Parathyroid adenoma (tissue), 2 donors: ENCODE data around the gene MAP2K5.

ENCODE experiments used
- H2AFZ ChIP-seq: fragments of 300-600 bp; sonication (generic); one replicate; pipeline ENCODE4 v1.7.0; 2017; ENCODE audit warnings: antibody characterized with exemption, mild to moderate bottlenecking
- H3K27ac ChIP-seq: fragments of 300-600 bp; sonication (generic); one replicate; pipeline ENCODE4 v1.7.0; 2017
- H3K27me3 ChIP-seq: fragments of 300-600 bp; sonication (generic); one replicate; pipeline ENCODE4 v1.7.0; 2017; ENCODE audit warnings: low read length; ENCODE audit not compliant: control insufficient read depth, insufficient read depth
- H3K36me3 ChIP-seq: fragments of 300-600 bp; sonication (generic); one replicate; pipeline ENCODE4 v1.7.0; 2017; ENCODE audit warnings: low read length; ENCODE audit not compliant: control insufficient read depth, insufficient read depth
- H3K4me1 ChIP-seq: fragments of 300-600 bp; sonication (generic); one replicate; pipeline ENCODE4 v1.7.0; 2017; ENCODE audit warnings: control low read depth
- H3K4me2 ChIP-seq: fragments of 300-600 bp; sonication (generic); one replicate; pipeline ENCODE4 v1.7.0; 2017; ENCODE audit warnings: low read length
- H3K4me3 ChIP-seq: fragments of 300-600 bp; sonication (generic); one replicate; pipeline ENCODE4 v1.7.0; 2017; ENCODE audit warnings: low read depth, low read length
- H3K79me2 ChIP-seq: fragments of 300-600 bp; sonication (generic); one replicate; pipeline ENCODE4 v1.7.0; 2017; ENCODE audit warnings: control low read depth
- H3K9ac ChIP-seq: fragments of 300-600 bp; sonication (generic); one replicate; pipeline ENCODE4 v1.7.0; 2017; ENCODE audit warnings: mild to moderate bottlenecking
- H3K9me3 ChIP-seq: fragments of 300-600 bp; sonication (generic); one replicate; pipeline ENCODE4 v1.7.0; 2017; ENCODE audit warnings: low read length; ENCODE audit not compliant: control insufficient read depth
- CTCF ChIP-seq: fragments of 300-600 bp; sonication (generic); IDR thresholded peaks from one replicate; pipeline ENCODE4 v1.7.0; 2017; ENCODE audit warnings: antibody characterized with exemption, mild to moderate bottlenecking
- donor health status: primary hyperparathyroidism.

MAP2K5 gene

GRCh38 chr15:67504056-67504455, 38.4 kb upstream of the MAP2K5 start:
- Histone ChIP-seq H3K9ac (no peak overlapping the region), H3K4me1 (no peaks in the 10 kb centered on the region), H3K9me3 (no peaks in the 10 kb centered on the region), H3K4me3 (no peak overlapping the region), H2AFZ (no peak overlapping the region), H3K36me3 (no peaks in the 10 kb centered on the region), H3K27me3 (no peaks in the 10 kb centered on the region), H3K4me2 (no peak overlapping the region), H3K27ac (no peak overlapping the region), H3K79me2 (no peaks in the 10 kb centered on the region)
- no peak for TF ChIP-seq CTCF

- no peaks in the 10 kb centered on the region for H3K36me3 ChIP-seq
- no peak overlapping the region for H3K9ac ChIP-seq
Measured at GRCh38 chr15:67504796-67505195, 37.7 kb upstream of the MAP2K5 start.

DNA sequence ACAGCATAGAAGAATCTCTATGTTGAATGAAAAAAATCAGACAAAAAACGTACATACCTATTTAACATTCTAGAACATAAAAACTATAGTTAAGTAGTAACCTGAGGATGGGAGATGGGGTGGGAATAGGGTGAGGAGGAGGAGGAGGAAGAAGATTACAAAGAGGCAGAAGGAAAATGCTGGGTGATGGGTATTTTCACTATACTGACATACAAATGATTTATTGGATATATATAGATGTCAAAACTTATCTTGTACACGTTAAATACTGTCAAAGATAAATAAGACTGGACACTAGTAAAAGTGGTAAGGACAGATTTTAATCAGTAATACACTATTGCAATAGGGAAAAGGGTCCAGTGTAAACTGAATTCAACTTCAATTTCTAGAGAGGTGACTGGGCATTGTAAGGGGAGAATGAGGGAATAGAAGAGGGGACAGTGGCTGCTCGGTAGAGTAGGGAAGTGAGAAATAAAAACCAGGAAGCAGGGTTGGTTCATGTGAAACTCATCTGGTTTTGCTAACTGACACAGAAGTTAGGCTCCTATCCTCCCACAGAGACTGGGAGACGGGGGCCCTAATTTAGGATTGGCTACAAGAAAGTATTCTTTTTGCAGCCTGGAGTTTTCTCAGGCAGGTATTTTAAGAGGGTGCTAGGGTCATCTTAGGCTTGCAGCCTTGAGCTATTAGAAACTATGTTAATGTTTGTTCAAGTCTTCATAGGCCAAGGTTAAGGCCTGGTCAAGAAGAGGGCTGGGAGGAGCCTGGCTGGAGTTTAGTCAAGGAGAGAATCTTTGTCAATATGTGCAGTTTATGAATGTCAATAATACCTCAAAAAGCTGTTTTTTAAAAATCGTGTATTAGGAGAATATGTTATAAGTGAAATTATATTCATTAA, 36.6 kb upstream of the MAP2K5 start:
- Histone ChIP-seq H3K4me2 (no peak overlapping the region), H3K27me3 (no peaks in the 10 kb centered on the region), H3K27ac (no peak overlapping the region), H3K4me1 (no peaks in the 10 kb centered on the region), H2AFZ (no peak overlapping the region), H3K9me3 (no peaks in the 10 kb centered on the region), H3K79me2 (no peaks in the 10 kb centered on the region), H3K4me3 (no peak overlapping the region), H3K36me3 (no peaks in the 10 kb centered on the region), H3K9ac (no peak overlapping the region)
- TF ChIP-seq CTCF = no peak

More at GRCh38 chr15:67504796-67505195, 37.7 kb upstream of the MAP2K5 start:
- no peaks in the 10 kb centered on the region for H3K9me3 ChIP-seq
- no peak overlapping the region for H2AFZ ChIP-seq
- H3K4me3 ChIP-seq = no peak overlapping the region
- H3K79me2 ChIP-seq = no peaks in the 10 kb centered on the region
- no peaks in the 10 kb centered on the region for H3K27me3 ChIP-seq
- no peaks in the 10 kb centered on the region for H3K4me1 ChIP-seq
- no peak for TF ChIP-seq CTCF
- no peak overlapping the region for H3K27ac ChIP-seq
- no peak overlapping the region for H3K4me2 ChIP-seq

DNA sequence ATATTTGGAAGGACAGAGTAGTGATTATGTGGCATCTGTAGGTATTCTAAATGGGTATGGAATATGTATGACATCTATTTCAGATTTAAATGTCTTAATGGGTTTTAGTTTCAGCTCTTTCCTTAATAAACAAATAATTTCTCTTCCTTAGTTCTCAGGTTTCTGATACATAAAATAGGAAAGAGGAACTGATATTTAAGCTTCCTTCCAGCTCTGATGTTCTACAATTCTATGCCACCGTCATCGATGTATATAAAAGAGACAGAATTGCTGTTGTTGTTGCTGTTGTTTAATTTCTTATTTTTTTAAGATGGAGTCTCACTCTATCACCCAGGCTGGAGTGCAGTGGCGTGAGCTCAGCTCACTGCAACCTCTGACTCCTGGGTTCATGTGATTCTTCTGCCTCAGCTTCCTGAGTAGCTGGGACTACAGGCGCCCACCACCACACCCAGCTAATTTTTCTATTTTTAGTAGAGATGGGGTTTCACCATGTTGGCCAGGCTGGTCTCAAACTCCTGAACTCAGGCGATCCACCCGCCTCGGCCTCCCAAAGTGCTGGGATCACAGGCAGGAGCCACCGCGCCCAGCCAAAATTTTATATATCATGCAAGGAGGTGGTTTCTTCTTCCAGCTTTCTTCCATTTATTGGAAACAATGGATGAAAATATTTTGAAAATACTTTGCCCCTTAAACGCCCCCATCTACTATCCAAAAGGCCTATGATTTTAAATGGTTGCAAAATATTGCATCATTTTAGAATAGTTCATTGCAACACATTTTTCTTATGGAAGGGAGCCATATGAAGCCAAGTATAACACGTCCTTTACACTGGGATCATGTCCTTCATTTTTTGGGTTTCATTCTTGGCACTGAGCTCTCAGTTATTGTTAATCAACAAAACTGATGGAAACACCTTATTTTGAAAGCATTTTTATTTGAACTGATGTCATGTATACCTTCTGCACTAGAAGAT, 35.4 kb upstream of the MAP2K5 start:
- Histone ChIP-seq H3K4me1 (no peaks in the 10 kb centered on the region), H3K79me2 (no peaks in the 10 kb centered on the region), H3K4me3 (no peak overlapping the region), H3K4me2 (no peak overlapping the region), H3K27me3 (no peaks in the 10 kb centered on the region), H2AFZ (no peak overlapping the region), H3K9me3 (no peaks in the 10 kb centered on the region), H3K9ac (no peak overlapping the region), H3K27ac (no peak overlapping the region), H3K36me3 (no peaks in the 10 kb centered on the region)
- TF ChIP-seq CTCF = no peak
